ENCODE results near the gene OGFOD2. TPM values are rescaled to one million over a fixed set of nuclear protein-coding genes. Genes with fewer than 3 reads are reported as not detected.
"Not testable (repeated sequence)": the region's sequence is repeated elsewhere in the genome, so short reads cannot be mapped to it uniquely, and the experiment has no call there.

Gene OGFOD2
- polyA plus RNA-seq, 1 donor (not counting 4 experiments of a cell fraction or from before 2014, with no cell fraction given): 6.9 TPM

DNA sequence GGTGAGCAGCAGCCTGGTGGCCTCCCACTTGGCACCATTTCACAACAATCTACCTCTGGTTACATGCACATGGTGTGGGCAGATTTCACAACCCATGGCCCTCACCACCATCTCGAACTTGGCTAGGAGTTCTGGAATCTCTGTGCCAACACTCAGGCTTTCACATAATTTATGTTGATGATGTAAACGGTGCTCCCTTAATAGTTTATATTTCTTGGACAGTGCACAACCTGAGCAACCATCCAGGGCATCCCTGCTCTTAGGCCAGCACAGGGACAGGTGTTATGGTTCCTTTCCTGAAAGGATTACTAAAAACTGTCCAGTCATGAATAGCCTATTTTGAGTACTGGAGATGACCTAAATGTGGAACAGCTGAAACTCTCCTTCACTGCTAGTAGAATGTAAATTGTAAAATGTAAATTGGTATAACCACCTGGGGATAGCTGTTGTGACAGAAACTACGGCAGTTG lies 37.4 kb upstream of the OGFOD2 start:
- Histone ChIP-seq H3K36me3 (ENCODE audit: control insufficient read depth in 2 of 2, extremely low read depth in 1 of 2, insufficient read depth in 2 of 2, low read length in 2 of 2) (peaks cover 0 to 1% of the 10 kb centered on the region in 2 experiments), H4K20me1 (ENCODE audit: control insufficient read depth, extremely low read depth, insufficient read depth, low read length) (no peaks in the 10 kb centered on the region), H3K9ac (ENCODE audit: control insufficient read depth, extremely low read depth, insufficient read depth, low read length) (no peak overlapping the region), H3K79me2 (ENCODE audit: control insufficient read depth, insufficient read depth, low read length) (no peaks in the 10 kb centered on the region), H3K9me3 (ENCODE audit: control insufficient read depth, low read depth, low read length) (no peaks in the 10 kb centered on the region), H2AFZ (ENCODE audit: control insufficient read depth, low read length) (no peak overlapping the region), H3K27me3 (ENCODE audit: control insufficient read depth, extremely low read depth, insufficient read depth, low read length) (no peaks in the 10 kb centered on the region), H3K4me2 (ENCODE audit: control insufficient read depth, extremely low read depth, insufficient read depth, low read depth, low read length) (no peak overlapping the region), H3K4me1 (ENCODE audit: control insufficient read depth, extremely low read depth, insufficient read depth, low read length) (no peaks in the 10 kb centered on the region), H3K9me1 (ENCODE audit: control insufficient read depth, extremely low read depth, insufficient read depth, low read length) (no peaks in the 10 kb centered on the region), H3K27ac (ENCODE audit: control insufficient read depth, insufficient read depth, low read length) (no peak overlapping the region), H3K4me3 (ENCODE audit: control insufficient read depth in 2 of 3, extremely low read depth in 1 of 3, insufficient read depth in 2 of 3, low read depth in 1 of 3, low read length in 3 of 3) (no peak overlapping the region)
- dilution Hi-C loops (cut with MboI; ENCODE audit: extremely low pct_ligation_motif_present, low sequenced_read_pairs): no loop called here
- TF ChIP-seq EZH2 (IDR thresholded peaks at IDR 0.05; ENCODE audit: low read length) (no peak), CTCF (optimal IDR thresholded peaks at IDR 0.05 in 1 of 3, IDR thresholded peaks at IDR 0.05 in 1 of 3, conservative IDR thresholded peaks at IDR 0.05 in 1 of 3; ENCODE audit: extremely low read depth in 1 of 3, insufficient read depth in 2 of 3, low read length in 3 of 3) (no peak)
- DNase-seq (ENCODE audit: low read depth, low spot score) (no peak), FAIRE-seq (no peak)

DNA sequence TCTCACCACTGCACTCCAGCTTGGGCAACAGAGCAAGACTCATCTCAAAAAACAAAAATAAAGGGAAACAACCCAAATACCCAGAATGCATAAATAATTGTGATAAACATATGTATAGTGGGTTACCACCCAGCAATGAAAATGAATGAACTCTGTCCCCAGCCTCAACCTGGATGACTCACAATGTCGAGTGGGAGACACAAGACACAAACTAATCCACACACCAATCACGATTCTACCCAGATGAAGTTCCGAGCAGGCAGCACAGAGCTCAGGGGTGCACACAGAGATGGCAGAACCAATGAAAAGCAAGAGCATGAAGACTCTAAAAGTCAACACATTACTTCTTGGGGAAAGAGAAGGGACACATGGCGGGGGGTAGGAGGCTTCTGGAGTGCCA lies 35.9 kb upstream of the OGFOD2 start:
- no peak for FAIRE-seq

DNA sequence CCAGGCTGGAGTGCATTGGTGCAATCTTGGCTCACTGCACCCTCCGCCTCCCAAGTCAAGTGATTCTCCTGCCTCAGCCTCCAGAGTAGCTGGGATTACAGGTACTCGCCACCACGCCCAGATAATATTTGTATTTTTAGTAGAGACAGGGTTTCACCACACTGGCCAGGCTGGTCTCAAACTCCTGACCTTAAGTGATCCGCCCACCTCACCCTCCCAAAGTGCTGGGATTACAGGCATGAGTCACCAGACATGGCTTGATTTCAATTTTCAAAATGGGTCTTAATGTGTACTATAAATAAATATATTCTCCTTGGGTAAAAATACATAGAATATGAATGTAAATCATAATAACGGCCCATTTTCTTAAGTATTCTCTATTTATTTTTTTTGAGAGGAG lies 33.7 kb upstream of the OGFOD2 start:
- dilution Hi-C loops (cut with MboI; ENCODE audit: extremely low pct_ligation_motif_present, low sequenced_read_pairs); DNase-seq (ENCODE audit: low read depth, low spot score); H3K9ac ChIP-seq (ENCODE audit: control insufficient read depth, extremely low read depth, insufficient read depth, low read length); H3K4me3 ChIP-seq (ENCODE audit: control insufficient read depth in 2 of 3, extremely low read depth in 1 of 3, insufficient read depth in 2 of 3, low read depth in 1 of 3, low read length in 3 of 3); H3K9me3 ChIP-seq (ENCODE audit: control insufficient read depth, low read depth, low read length); H3K9me1 ChIP-seq (ENCODE audit: control insufficient read depth, extremely low read depth, insufficient read depth, low read length); H3K4me2 ChIP-seq (ENCODE audit: control insufficient read depth, extremely low read depth, insufficient read depth, low read depth, low read length); H2AFZ ChIP-seq (ENCODE audit: control insufficient read depth, low read length); H3K27ac ChIP-seq (ENCODE audit: control insufficient read depth, insufficient read depth, low read length); FAIRE-seq; H3K79me2 ChIP-seq (ENCODE audit: control insufficient read depth, insufficient read depth, low read length); H3K36me3 ChIP-seq (ENCODE audit: control insufficient read depth in 2 of 2, extremely low read depth in 1 of 2, insufficient read depth in 2 of 2, low read length in 2 of 2); H4K20me1 ChIP-seq (ENCODE audit: control insufficient read depth, extremely low read depth, insufficient read depth, low read length); H3K27me3 ChIP-seq (ENCODE audit: control insufficient read depth, extremely low read depth, insufficient read depth, low read length): not testable (repeated sequence)
- H3K4me1 ChIP-seq (ENCODE audit: control insufficient read depth, extremely low read depth, insufficient read depth, low read length): peaks cover 22% of the 10 kb centered on the region

More for the DNA sequence above, 35.9 kb upstream of the OGFOD2 start:
- no peak for DNase-seq (ENCODE audit: low read depth, low spot score)
- Histone ChIP-seq H3K27me3 (ENCODE audit: control insufficient read depth, extremely low read depth, insufficient read depth, low read length) (no peaks in the 10 kb centered on the region), H3K79me2 (ENCODE audit: control insufficient read depth, insufficient read depth, low read length) (no peaks in the 10 kb centered on the region), H3K27ac (ENCODE audit: control insufficient read depth, insufficient read depth, low read length) (no peak overlapping the region), H3K4me1 (ENCODE audit: control insufficient read depth, extremely low read depth, insufficient read depth, low read length) (peaks cover 3% of the 10 kb centered on the region), H3K36me3 (ENCODE audit: control insufficient read depth in 2 of 2, extremely low read depth in 1 of 2, insufficient read depth in 2 of 2, low read length in 2 of 2) (peaks cover 0 to 1% of the 10 kb centered on the region in 2 experiments), H2AFZ (ENCODE audit: control insufficient read depth, low read length) (no peak overlapping the region), H4K20me1 (ENCODE audit: control insufficient read depth, extremely low read depth, insufficient read depth, low read length) (no peaks in the 10 kb centered on the region), H3K9me1 (ENCODE audit: control insufficient read depth, extremely low read depth, insufficient read depth, low read length) (no peaks in the 10 kb centered on the region), H3K9ac (ENCODE audit: control insufficient read depth, extremely low read depth, insufficient read depth, low read length) (no peak overlapping the region), H3K4me2 (ENCODE audit: control insufficient read depth, extremely low read depth, insufficient read depth, low read depth, low read length) (no peak overlapping the region), H3K9me3 (ENCODE audit: control insufficient read depth, low read depth, low read length) (no peaks in the 10 kb centered on the region), H3K4me3 (ENCODE audit: control insufficient read depth in 2 of 3, extremely low read depth in 1 of 3, insufficient read depth in 2 of 3, low read depth in 1 of 3, low read length in 3 of 3) (no peak overlapping the region)
- no peak for TF ChIP-seq CTCF (optimal IDR thresholded peaks at IDR 0.05 in 1 of 3, IDR thresholded peaks at IDR 0.05 in 1 of 3, conservative IDR thresholded peaks at IDR 0.05 in 1 of 3; ENCODE audit: extremely low read depth in 1 of 3, insufficient read depth in 2 of 3, low read length in 3 of 3)
- no peak for TF ChIP-seq EZH2 (IDR thresholded peaks at IDR 0.05; ENCODE audit: low read length)
- dilution Hi-C loops (cut with MboI; ENCODE audit: extremely low pct_ligation_motif_present, low sequenced_read_pairs): no loop called here
